GM03348 (cell line): Measurements from ENCODE around the gene TTC5.
"Not testable (repeated sequence)": the region's sequence is repeated elsewhere in the genome, so short reads cannot be mapped to it uniquely, and the experiment has no call there.

ENCODE experiments used
- DNase-seq: peaks from one replicate; pipeline ENCODE4 v3.0.0; 2012; ENCODE audit warnings: low spot score

The TTC5 gene

GRCh38 chr14:20305265-20306078 lies at the start of gene TTC5:
Gene TTC5 (minus strand): TSS chr14:20305951. CDS start chr14:20305937, 14 bp downstream.
- DNase-seq, result peak; percentile 92

DNA sequence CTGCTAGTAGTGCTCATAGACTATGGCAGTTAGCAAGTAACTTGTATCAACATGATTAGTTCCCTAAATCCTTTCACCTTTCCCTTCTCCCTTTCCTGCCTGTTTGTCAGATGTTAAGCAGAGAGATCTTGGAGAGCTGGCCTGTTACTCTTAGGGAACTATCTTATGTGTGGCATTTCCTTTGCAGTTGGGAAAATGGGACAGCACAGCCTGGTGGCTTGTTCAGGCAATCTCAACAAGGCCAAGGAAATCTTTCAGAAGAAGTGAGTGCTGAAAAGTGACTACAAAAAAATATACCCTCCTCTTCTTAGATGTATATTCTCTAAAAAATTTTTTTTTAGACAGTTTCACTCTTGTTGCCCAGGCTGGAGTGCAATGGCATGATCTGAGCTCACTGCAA lies 45.1 kb upstream of the TTC5 start:
- DNase-seq, result no peak

GRCh38 chr14:20350282-20350681 lies 44.5 kb upstream of the TTC5 start:
- no peak for DNase-seq

GRCh38 chr14:20347747-20348146 lies 42.0 kb upstream of the TTC5 start:
- no peak for DNase-seq

DNA sequence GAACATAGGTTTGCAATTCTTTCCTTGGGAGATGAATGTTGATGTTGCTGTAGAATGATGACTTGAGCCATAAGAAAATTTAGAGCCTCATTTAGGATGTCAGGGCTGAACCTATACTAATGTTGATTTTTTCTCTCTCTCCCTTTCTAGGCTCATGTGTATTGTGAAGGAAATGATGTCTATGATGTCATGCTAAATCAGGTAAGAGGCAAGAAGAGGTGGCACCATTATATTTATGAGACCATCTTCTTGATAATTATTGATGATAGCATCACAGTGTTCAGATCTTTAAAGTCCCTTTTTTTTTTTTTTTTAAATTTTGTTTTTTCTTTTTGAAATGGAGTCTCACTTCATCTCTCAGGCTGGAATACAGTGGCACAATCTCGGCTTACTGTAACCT lies 41.0 kb upstream of the TTC5 start:
- DNase-seq, result no peak

- DNase-seq, result no peak
These were observed 39.6 kb upstream of the TTC5 start for GRCh38 chr14:20345366-20345765.

GRCh38 chr14:20343862-20344220 lies 38.1 kb upstream of the TTC5 start:
- DNase-seq, result peak; percentile 13

GRCh38 chr14:20343092-20343861 lies 37.5 kb upstream of the TTC5 start, which contains the start of gene PARP2:
Gene PARP2 (plus strand): TSS chr14:20343635. CDS start chr14:20343642, 7 bp downstream.
- peak; percentile 98 for DNase-seq

GRCh38 chr14:20341646-20342045 lies 35.9 kb upstream of the TTC5 start:
- no peak for DNase-seq

DNA sequence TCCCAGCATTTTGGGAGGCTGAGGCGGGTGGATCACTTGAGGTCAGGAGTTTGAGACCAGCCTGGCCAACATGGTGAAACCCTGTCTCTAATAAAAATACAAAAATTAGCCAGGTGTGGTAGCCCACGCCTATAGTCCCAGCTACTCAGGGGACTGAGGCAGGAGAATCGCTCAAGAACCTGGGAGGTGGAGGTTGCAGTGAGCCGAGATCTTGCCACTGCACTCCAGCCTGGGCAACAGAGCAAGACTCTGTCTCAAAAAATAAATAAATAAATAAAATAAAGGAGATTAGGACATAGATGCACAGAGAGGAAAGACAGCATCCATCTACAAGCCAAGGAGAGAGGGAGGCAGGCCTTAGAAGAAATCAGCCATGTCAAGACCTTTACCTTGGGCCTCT lies 35.3 kb upstream of the TTC5 start:
- not testable (repeated sequence) for DNase-seq

DNA sequence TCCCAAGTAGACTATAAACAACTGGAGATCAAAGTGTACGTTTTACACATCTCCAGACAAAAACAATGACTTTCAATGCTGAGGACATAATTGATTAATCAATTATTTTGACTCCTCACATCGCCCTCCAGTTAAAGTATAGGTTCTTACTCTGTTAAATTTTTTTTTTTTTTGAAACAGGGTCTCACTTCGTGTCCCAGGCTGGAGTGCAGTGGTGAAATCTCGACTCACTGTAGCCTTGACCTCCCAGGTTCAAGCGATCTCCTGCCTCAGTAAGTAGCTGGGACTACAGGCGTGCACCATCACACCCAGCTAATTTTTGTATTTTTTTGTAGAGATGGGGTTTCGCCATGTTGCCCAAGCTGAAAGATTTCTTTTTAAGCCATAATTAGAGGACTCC lies 28.3 kb upstream of the TTC5 start:
- DNase-seq, result no peak

DNA sequence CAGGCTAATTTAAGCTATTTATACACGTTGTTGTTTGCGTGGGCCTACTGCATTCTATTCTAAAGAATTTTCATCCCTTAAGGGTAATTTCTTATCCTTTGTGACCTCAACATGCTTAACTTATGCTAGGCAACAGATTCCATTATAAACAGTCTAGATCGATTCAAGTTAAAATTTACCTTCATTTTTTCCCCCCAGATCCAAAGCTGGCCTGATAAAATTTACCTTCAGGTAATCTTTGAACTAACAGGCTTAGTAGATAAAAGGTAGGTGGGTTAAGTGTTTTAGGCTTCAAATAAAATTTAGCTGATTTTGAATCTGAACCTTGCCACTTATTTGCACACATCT lies 27.7 kb upstream of the TTC5 start:
- no peak for DNase-seq

DNA sequence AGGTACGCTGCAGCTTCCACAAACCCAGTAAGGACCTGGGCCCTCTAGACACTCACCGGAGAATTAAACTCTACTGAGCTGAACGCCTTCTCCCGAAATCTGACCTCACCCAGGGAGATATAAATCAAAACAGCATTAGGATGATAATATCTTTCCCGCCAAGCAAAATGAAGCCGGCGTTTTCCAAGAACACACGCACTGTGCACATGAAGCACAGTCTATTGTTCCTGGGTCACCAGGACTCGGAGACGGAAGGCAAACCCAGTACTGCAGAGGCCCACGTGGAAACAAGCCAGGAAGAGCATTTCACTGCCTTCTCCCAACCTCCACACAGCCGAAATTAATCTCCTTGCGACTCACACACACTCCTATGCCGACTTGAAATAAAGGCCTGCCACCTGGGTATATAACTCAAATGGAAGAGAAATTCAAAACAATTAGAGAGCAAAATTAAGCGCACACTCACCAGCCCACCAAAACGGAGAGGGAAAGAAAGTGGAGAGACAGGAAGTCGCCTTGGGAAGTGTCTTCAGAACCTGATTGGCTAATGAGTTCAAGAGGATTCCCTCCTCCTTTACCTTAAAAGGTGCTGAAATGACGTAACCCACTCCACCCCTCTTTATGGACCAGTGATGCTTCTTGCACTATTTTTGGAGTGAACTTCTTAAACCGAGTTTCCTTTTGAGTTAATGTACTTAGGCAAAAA lies 27.2 kb upstream of the TTC5 start, which contains the start of gene CCNB1IP1:
TSS of gene CCNB1IP1 (minus strand) at position 492 of the 706 bp plus-strand sequence. CDS start 16,756 bp downstream, outside the sequence.
- DNase-seq, result peak; percentile 92

- DNase-seq, result peak; percentile 21
These were observed 26.7 kb upstream of the TTC5 start for GRCh38 chr14:20332431-20332787.

DNA sequence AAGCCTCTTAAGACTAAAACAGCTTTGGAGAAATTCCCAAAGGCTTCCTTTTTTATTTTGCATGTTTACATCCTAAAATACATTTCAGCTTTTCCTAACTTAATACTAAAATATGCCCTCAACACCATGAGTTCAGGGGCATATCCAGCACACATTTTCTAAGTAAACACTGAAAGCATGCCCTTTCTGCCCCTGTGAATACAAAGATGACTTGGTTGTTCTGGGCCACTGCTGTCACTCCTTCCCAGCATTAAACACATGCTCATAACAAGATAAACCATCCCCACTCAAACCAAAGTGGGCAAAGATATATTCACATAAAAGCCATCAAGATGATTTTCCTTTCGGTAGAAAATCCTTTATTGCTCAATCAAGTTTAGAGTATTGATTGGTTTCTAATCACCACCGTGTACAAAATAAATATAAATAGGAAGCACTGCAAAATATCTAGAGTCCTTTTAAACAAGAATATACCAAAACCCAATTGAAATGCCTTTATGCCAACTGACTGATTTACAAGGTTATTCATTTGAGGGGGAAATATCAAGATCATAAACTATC lies 25.4 kb upstream of the TTC5 start:
- DNase-seq, result no peak

- no peak for DNase-seq
These were observed 23.6 kb upstream of the TTC5 start for GRCh38 chr14:20329355-20329754.

GRCh38 chr14:20328705-20329104 lies 23.0 kb upstream of the TTC5 start:
- DNase-seq, result no peak

DNA sequence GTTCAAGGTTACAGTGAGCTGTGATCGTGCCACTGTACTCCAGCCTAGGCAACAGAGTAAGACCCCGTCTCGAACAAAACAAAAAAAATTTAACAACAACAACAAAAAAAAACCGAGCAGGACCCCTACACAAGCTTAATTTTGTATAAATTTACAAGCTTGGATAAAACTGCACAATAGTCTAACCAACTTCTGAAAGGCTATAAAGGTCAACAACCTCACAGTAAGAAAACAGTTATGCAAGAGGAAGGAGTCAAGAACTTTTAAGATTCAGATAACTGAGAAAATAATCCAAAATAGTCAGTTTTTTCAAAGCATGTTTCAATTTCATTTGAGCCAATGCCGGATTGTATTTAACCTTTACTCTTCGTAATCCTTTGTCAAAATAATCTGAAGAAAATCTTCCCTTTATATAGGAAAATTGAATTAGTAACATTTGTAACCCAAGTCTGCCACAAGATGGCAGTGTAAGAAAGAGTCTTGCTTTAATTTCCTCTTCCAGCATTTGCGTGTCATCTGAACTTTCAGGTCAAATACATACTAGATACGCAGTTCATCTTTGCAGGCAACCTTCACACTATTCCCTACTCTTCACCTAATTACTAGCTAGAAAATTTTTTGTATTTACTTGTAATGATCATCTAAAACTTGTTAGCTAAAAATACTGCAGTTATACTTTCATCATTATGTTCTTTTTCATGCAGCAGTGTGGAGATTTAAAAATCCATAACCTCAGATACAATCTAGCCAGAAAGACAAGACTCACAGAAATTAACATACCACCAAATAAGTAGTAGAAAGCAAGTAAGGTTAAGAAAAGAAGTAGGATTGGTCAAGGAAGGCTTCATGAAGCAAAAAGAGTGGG lies 21.5 kb upstream of the TTC5 start:
- DNase-seq, result peak; percentile 59

DNA sequence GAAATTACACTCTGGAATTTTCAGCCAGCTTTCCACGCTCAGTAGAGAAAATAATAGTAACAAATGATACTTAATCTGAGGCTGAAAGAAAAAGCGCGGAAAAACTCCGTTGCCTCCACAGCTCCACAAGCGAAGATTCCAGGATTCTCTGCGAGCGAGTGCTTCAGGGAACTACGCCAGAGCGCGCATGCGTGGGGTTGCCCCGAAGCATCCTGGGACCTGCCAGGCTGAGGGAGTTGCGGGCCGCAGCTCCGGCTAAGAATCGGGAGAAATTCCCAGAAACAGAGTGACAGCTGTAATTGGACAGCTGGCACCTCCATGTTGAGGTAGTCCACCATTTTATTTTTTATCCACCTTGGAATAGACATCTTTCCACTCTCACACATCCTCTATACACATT lies 12.0 kb upstream of the TTC5 start:
- DNase-seq, result no peak

DNA sequence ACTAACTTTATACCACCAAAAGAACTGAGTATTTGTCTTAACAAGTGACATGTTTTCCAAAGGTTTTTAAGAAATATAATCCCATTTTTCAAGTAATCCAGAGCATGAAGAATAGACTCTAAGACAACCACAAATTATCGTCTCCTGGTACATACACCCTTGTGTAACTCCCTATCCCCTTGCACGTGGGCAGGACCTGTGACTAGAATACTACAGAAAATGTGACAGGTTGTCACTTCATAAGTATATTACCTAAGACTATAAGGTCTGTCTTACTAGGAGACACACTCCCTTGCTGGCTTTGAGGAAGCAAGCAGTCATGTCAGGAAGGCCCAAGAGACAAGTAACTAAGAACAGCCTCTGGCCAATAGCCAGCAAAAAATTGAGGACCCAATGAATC lies 8.3 kb upstream of the TTC5 start:
- DNase-seq, result no peak

GRCh38 chr14:20306079-20306423 lies 300 bp upstream of the TTC5 start:
- DNase-seq, result no peak
